GM19043 (cell line): Measurements from ENCODE around the gene SKAP1.

Source experiments
- ATAC-seq: cut with Tn5 transposase; IDR thresholded peaks from one replicate; pipeline ENCODE4 v1.9.1; 2021; ENCODE audit warnings: low read depth; ENCODE audit not compliant: unreplicated experiment

Gene SKAP1

GRCh38 chr17:48335146-48335784 lies 94.7 kb downstream of the SKAP1 start:
- no peak for ATAC-seq

GRCh38 chr17:48333034-48333530 lies 96.9 kb downstream of the SKAP1 start:
- no peak for ATAC-seq

- ATAC-seq = no peak
Measured at GRCh38 chr17:48330887-48331286, 99.1 kb downstream of the SKAP1 start.

GRCh38 chr17:48330421-48330820 lies 99.6 kb downstream of the SKAP1 start:
- no peak for ATAC-seq

- ATAC-seq = no peak
Measured at GRCh38 chr17:48328457-48328856, 101.6 kb downstream of the SKAP1 start.

GRCh38 chr17:48326310-48326709 lies 103.7 kb downstream of the SKAP1 start:
- no peak for ATAC-seq

GRCh38 chr17:48322060-48322459 lies 108.0 kb downstream of the SKAP1 start:
- ATAC-seq = no peak

GRCh38 chr17:48317732-48318131 lies 112.3 kb downstream of the SKAP1 start:
- ATAC-seq = no peak

- ATAC-seq = no peak
Measured at GRCh38 chr17:48314716-48315115, 115.3 kb downstream of the SKAP1 start.

GRCh38 chr17:48313096-48313755 lies 116.8 kb downstream of the SKAP1 start:
- ATAC-seq = no peak

GRCh38 chr17:48311324-48311723 lies 118.7 kb downstream of the SKAP1 start:
- no peak for ATAC-seq

GRCh38 chr17:48310748-48311213 lies 119.2 kb downstream of the SKAP1 start:
- ATAC-seq = no peak

- ATAC-seq = no peak
Measured at GRCh38 chr17:48308581-48308980, 121.4 kb downstream of the SKAP1 start.

GRCh38 chr17:48307814-48308411 lies 122.1 kb downstream of the SKAP1 start:
- no peak for ATAC-seq

- no peak for ATAC-seq
Measured at GRCh38 chr17:48307255-48307654, 122.8 kb downstream of the SKAP1 start.

- no peak for ATAC-seq
Measured at GRCh38 chr17:48301002-48301401, 129.0 kb downstream of the SKAP1 start.

GRCh38 chr17:48299760-48300159 lies 130.3 kb downstream of the SKAP1 start:
- ATAC-seq = no peak

- no peak for ATAC-seq
Measured at GRCh38 chr17:48297825-48298224, 132.2 kb downstream of the SKAP1 start.

- ATAC-seq = no peak
Measured at GRCh38 chr17:48296453-48296852, 133.6 kb downstream of the SKAP1 start.

- ATAC-seq = no peak
Measured at GRCh38 chr17:48295362-48296288, 134.4 kb downstream of the SKAP1 start.
